ENCODE data around the gene C18orf63. TPM values are rescaled to one million over a fixed set of nuclear protein-coding genes. Genes with fewer than 3 reads are reported as not detected.

Gene C18orf63
- total RNA-seq, 1 experiment from 2014 or later, result not detected

- H3K4me3 ChIP-seq (ENCODE audit: low read depth in 2 of 2, low read length in 2 of 2), result no peak overlapping the region
- ATAC-seq, result no peak
- in situ Hi-C loops (cut with HindIII; ENCODE audit: low pct_unique_long_range_greater_than_20kb, low sequenced_read_pairs) (no loop called here), intact Hi-C loops (cut with micrococcal nuclease; ENCODE audit: unreplicated experiment) (no loop called here)
- H3K36me3 ChIP-seq (ENCODE audit: control insufficient read depth, insufficient read depth, low read length), result no peaks in the 10 kb centered on the region
- CTCF ChIA-PET, result no interaction called here
- no peaks in the 10 kb centered on the region for H3K9me3 ChIP-seq (ENCODE audit: control insufficient read depth, insufficient read depth, low read depth, low read length)
- no peaks in the 10 kb centered on the region for H3K4me1 ChIP-seq (ENCODE audit: control insufficient read depth, insufficient read depth, low read length)
- POLR2A ChIA-PET, result no interaction called here
- no peak for TF ChIP-seq REST (IDR thresholded peaks at IDR 0.05; ENCODE audit: insufficient read depth in 1 of 2, low read depth in 2 of 2, low read length in 1 of 2)
- no peak for TF ChIP-seq CTCF (IDR thresholded peaks at IDR 0.05)
- TF ChIP-seq TCF7L2 (IDR thresholded peaks at IDR 0.05; ENCODE audit: low read depth, low read length), result no peak
- no peak for TF ChIP-seq POLR2AphosphoS5 (IDR thresholded peaks at IDR 0.05; ENCODE audit: low read depth, low read length)
- no peak for TF ChIP-seq SIN3A (IDR thresholded peaks at IDR 0.05; ENCODE audit: borderline replicate concordance, insufficient read depth, low read depth, low read length)
- H3K27ac ChIP-seq (ENCODE audit: low read length), result no peak overlapping the region
- DNase-seq (ENCODE audit: low read depth, low spot score), result no peak
- H3K27me3 ChIP-seq (ENCODE audit: control insufficient read depth, insufficient read depth, low read length), result peaks cover 21% of the 10 kb centered on the region
- no TSS peak for BruUV-seq (replicated peaks)
Measured at GRCh38 chr18:74367905-74368304, 52.3 kb downstream of the C18orf63 start.

GRCh38 chr18:74368901-74369705 lies 53.5 kb downstream of the C18orf63 start:
- Histone ChIP-seq H3K4me3 (ENCODE audit: low read depth in 2 of 2, low read length in 2 of 2) (0 out of 4 replicates have a peak overlapping the region, but pooled peaks of 1 of the 2 experiments have one; percentile 6), H3K27me3 (ENCODE audit: control insufficient read depth, insufficient read depth, low read length) (peaks cover 24% of the 10 kb centered on the region), H3K27ac (ENCODE audit: low read length) (no peak overlapping the region), H3K4me1 (ENCODE audit: control insufficient read depth, insufficient read depth, low read length) (no peaks in the 10 kb centered on the region), H3K9me3 (ENCODE audit: control insufficient read depth, insufficient read depth, low read depth, low read length) (no peaks in the 10 kb centered on the region), H3K36me3 (ENCODE audit: control insufficient read depth, insufficient read depth, low read length) (no peaks in the 10 kb centered on the region)
- no peak for TF ChIP-seq CTCF (IDR thresholded peaks at IDR 0.05)
- TF ChIP-seq SIN3A (IDR thresholded peaks at IDR 0.05; ENCODE audit: borderline replicate concordance, insufficient read depth, low read depth, low read length), result no peak
- TF ChIP-seq POLR2AphosphoS5 (IDR thresholded peaks at IDR 0.05; ENCODE audit: low read depth, low read length), result no peak
- no peak for TF ChIP-seq TCF7L2 (IDR thresholded peaks at IDR 0.05; ENCODE audit: low read depth, low read length)
- TF ChIP-seq REST (IDR thresholded peaks at IDR 0.05; ENCODE audit: insufficient read depth in 1 of 2, low read depth in 2 of 2, low read length in 1 of 2), result no peak
- no peak for DNase-seq (ENCODE audit: low read depth, low spot score)
- CTCF ChIA-PET, result interaction anchor here (0.7 kb wide), 1 partner anchor 125 kb away, joined by 3 read pairs; no protein-coding TSS in a partner anchor
- POLR2A ChIA-PET, result no interaction called here
- in situ Hi-C loops (cut with HindIII; ENCODE audit: low pct_unique_long_range_greater_than_20kb, low sequenced_read_pairs) (no loop called here), intact Hi-C loops (cut with micrococcal nuclease; ENCODE audit: unreplicated experiment) (no loop called here)
- ATAC-seq, result peak; percentile 42; the same call in 1 of the 2 replicates
- BruUV-seq (replicated peaks), result no TSS peak

Data from Panc1 (cell line).